ENCODE measurements around the gene SEC11C.
"Not testable (repeated sequence)": the region's sequence is repeated elsewhere in the genome, so short reads cannot be mapped to it uniquely, and the experiment has no call there.

The SEC11C gene

GRCh38 chr18:59139615-59140301 lies at the start of gene SEC11C:
TSS of gene SEC11C (plus strand) at chr18:59139884. CDS start at chr18:59139949, 65 bp downstream.
- in situ Hi-C loops (cut with HindIII; ENCODE audit: low sequenced_read_pairs) = no loop called here

- in situ Hi-C loops (cut with HindIII; ENCODE audit: low sequenced_read_pairs) = no loop called here
These were observed 48.6 kb upstream of the SEC11C start for GRCh38 chr18:59090966-59091603.

- in situ Hi-C loops (cut with HindIII; ENCODE audit: low sequenced_read_pairs) = no loop called here
These were observed 46.0 kb upstream of the SEC11C start for GRCh38 chr18:59093668-59094067.

GRCh38 chr18:59094569-59094968 lies 45.1 kb upstream of the SEC11C start:
- in situ Hi-C loops (cut with HindIII; ENCODE audit: low sequenced_read_pairs) = no loop called here

- in situ Hi-C loops (cut with HindIII; ENCODE audit: low sequenced_read_pairs) = no loop called here
These were observed 43.4 kb upstream of the SEC11C start for GRCh38 chr18:59096098-59096789.

GRCh38 chr18:59101830-59102414 lies 37.8 kb upstream of the SEC11C start:
- in situ Hi-C loops (cut with HindIII; ENCODE audit: low sequenced_read_pairs) = no loop called here

GRCh38 chr18:59109375-59109774 lies 30.3 kb upstream of the SEC11C start:
- in situ Hi-C loops (cut with HindIII; ENCODE audit: low sequenced_read_pairs) = no loop called here

- in situ Hi-C loops (cut with HindIII; ENCODE audit: low sequenced_read_pairs) = no loop called here
These were observed 25.5 kb upstream of the SEC11C start for GRCh38 chr18:59114160-59114559.

GRCh38 chr18:59123588-59124369 lies 15.9 kb upstream of the SEC11C start:
- in situ Hi-C loops (cut with HindIII; ENCODE audit: low sequenced_read_pairs) = no loop called here

GRCh38 chr18:59124370-59124704 lies 15.3 kb upstream of the SEC11C start:
- in situ Hi-C loops (cut with HindIII; ENCODE audit: low sequenced_read_pairs) = no loop called here

- in situ Hi-C loops (cut with HindIII; ENCODE audit: low sequenced_read_pairs) = no loop called here
These were observed 12.6 kb upstream of the SEC11C start for GRCh38 chr18:59127047-59127446.

GRCh38 chr18:59129951-59130703 lies 9.6 kb upstream of the SEC11C start:
- in situ Hi-C loops (cut with HindIII; ENCODE audit: low sequenced_read_pairs) = no loop called here

- in situ Hi-C loops (cut with HindIII; ENCODE audit: low sequenced_read_pairs) = no loop called here
These were observed 6.7 kb upstream of the SEC11C start for GRCh38 chr18:59132810-59133465.

- in situ Hi-C loops (cut with HindIII; ENCODE audit: low sequenced_read_pairs) = no loop called here
These were observed 431 bp upstream of the SEC11C start for GRCh38 chr18:59139291-59139614.

- in situ Hi-C loops (cut with HindIII; ENCODE audit: low sequenced_read_pairs) = no loop called here
These were observed 710 bp downstream of the SEC11C start for GRCh38 chr18:59140302-59140885.

- in situ Hi-C loops (cut with HindIII; ENCODE audit: low sequenced_read_pairs) = no loop called here
These were observed 1.8 kb downstream of the SEC11C start for GRCh38 chr18:59141294-59142068.

- in situ Hi-C loops (cut with HindIII; ENCODE audit: low sequenced_read_pairs) = no loop called here
These were observed 2.6 kb downstream of the SEC11C start for GRCh38 chr18:59142274-59142673.

- in situ Hi-C loops (cut with HindIII; ENCODE audit: low sequenced_read_pairs) = not testable (repeated sequence)
These were observed 3.2 kb downstream of the SEC11C start for GRCh38 chr18:59142800-59143416.
